HepG2 (cell line): ENCODE results near the gene RCBTB1. TPM values are rescaled to one million over a fixed set of nuclear protein-coding genes. Genes with fewer than 3 reads are reported as not detected.

ENCODE experiments used
- ATAC-seq: fragments of 200-7000 bp; cut with Tn5 transposase; 3 replicates; pipeline ENCODE4 v1.9.1; 2020; ENCODE audit warnings: mild to moderate bottlenecking, moderate library complexity
- BruUV-seq: library from RNA; stranded (reverse); fragments of 400-500 nt; replicated peaks from 2 replicates; lab custom pipeline; 2021; lab: Mats Ljungman, UMichigan
- CTCF ChIA-PET: fragments of 300-600 bp; formaldehyde crosslinking; extraction: SDS; loops from one replicate; lab custom pipeline; 2021; ENCODE audit warnings: low total read pairs, inconsistent platforms, low intra/inter-chr PET ratio; lab: Yijun Ruan, JAX
- POLR2A ChIA-PET: fragments of 350-600 bp; sonication (Branson Sonifier 250); formaldehyde crosslinking; loops from one replicate; lab custom pipeline; 2020; ENCODE audit warnings: antibody characterized with exemption, inconsistent platforms; lab: Yijun Ruan, JAX
- DNase-seq: peaks from one replicate; pipeline ENCODE4 v3.0.0-alpha.2; 2015; ENCODE audit warnings: low spot score
- FAIRE-seq: peaks from 3 replicates; lab custom pipeline; 2011; peaks lifted over from hg19 to GRCh38; lab: Jason Lieb, UNC
- H2AFZ ChIP-seq: one replicate; pipeline ENCODE4 v1.6.1; 2011; ENCODE audit warnings: low read length, inconsistent platforms
- H3K27ac ChIP-seq: fragments of 300-600 bp; 3 replicates; pipeline ENCODE4 v1.8.0; 2011; ENCODE audit warnings: mixed run types, mild to moderate bottlenecking, mixed read lengths, low read length, inconsistent platforms; ENCODE audit not compliant: insufficient read depth; ENCODE audit errors: extremely low read length
- H3K27me3 ChIP-seq, 2 experiments: fragments of 200-600 bp in 1 of 2; 2 replicates in 1 of 2; 3 replicates in 1 of 2; pipeline versions ENCODE4 v1.6.0 to v1.8.0; 2011; ENCODE audit warnings: low read length in 2 of 2, mild to moderate bottlenecking in 2 of 2, moderate library complexity in 2 of 2, inconsistent platforms in 1 of 2; ENCODE audit not compliant: insufficient read depth in 2 of 2, control insufficient read depth in 1 of 2
- H3K36me3 ChIP-seq, 2 experiments: fragments of 200-600 bp in 1 of 2; replicated peaks in 1 of 2; 2 replicates in 1 of 2; 3 replicates in 1 of 2; pipeline versions ENCODE4 v1.5.1 to v1.8.0; 2011; ENCODE audit warnings: low read length in 2 of 2, inconsistent platforms in 1 of 2; ENCODE audit not compliant: insufficient read depth in 2 of 2, control insufficient read depth in 1 of 2
- H3K4me1 ChIP-seq: 2 replicates; pipeline ENCODE4 v1.5.1; 2012; ENCODE audit warnings: low read length, inconsistent platforms; ENCODE audit not compliant: insufficient read depth
- H3K4me2 ChIP-seq: 2 replicates; pipeline ENCODE4 v1.6.0; 2011; ENCODE audit warnings: low read depth, low read length, inconsistent platforms
- H3K4me3 ChIP-seq, 3 experiments: fragments of 200-600 bp in 1 of 3; sonication (generic), shearing (Covaris generic) in 1 of 3; replicated peaks in 1 of 3; 2 replicates each; pipeline ENCODE4 v1.5.1; 2011 to 2016; ENCODE audit warnings: low read length in 3 of 3, inconsistent platforms in 2 of 3, low read depth in 2 of 3, mild to moderate bottlenecking in 2 of 3, control low read depth in 1 of 3, mixed read lengths in 1 of 3; ENCODE audit not compliant: insufficient read depth in 1 of 3
- H3K79me2 ChIP-seq: one replicate; pipeline ENCODE4 v1.6.1; 2011; ENCODE audit warnings: low read length, inconsistent platforms; ENCODE audit not compliant: insufficient read depth
- H3K9ac ChIP-seq: 2 replicates; pipeline ENCODE4 v1.6.0; 2011; ENCODE audit warnings: mild to moderate bottlenecking, low read depth, low read length, inconsistent platforms; ENCODE audit not compliant: insufficient read depth
- H3K9me3 ChIP-seq: 2 replicates; pipeline ENCODE4 v1.5.1; 2012; ENCODE audit warnings: mild to moderate bottlenecking, low read length
- H4K20me1 ChIP-seq: 2 replicates; pipeline ENCODE4 v1.6.0; 2011; ENCODE audit warnings: inconsistent platforms, mild to moderate bottlenecking, low read length, moderate library complexity; ENCODE audit not compliant: insufficient read depth
- HMGXB3 ChIP-seq: sonication (generic); formaldehyde crosslinking; IDR thresholded peaks from 2 replicates; pipeline ENCODE4 v1.4.0; 2020; ENCODE audit warnings: missing genetic modification reagents, borderline replicate concordance
- MBD4 ChIP-seq: IDR thresholded peaks from 2 replicates; pipeline ENCODE4 v1.6.1; 2012; ENCODE audit warnings: low read length, inconsistent platforms, borderline replicate concordance
- RFX5 ChIP-seq: IDR thresholded peaks from 2 replicates; pipeline ENCODE4 v1.6.1; 2011; ENCODE audit warnings: low read depth, low read length, improper control_type of control experiment
- TERF1 ChIP-seq: sonication (generic); formaldehyde crosslinking; IDR thresholded peaks from 2 replicates; pipeline ENCODE4 v1.8.0; 2022; ENCODE audit warnings: mild to moderate bottlenecking, missing genetic modification reagents, moderate library complexity
- ZBTB49 ChIP-seq: sonication (generic); formaldehyde crosslinking; IDR thresholded peaks from 2 replicates; pipeline ENCODE4 v1.4.0; 2020; ENCODE audit warnings: missing genetic modification reagents, borderline replicate concordance
- WGBS: methylation state at CpG from one replicate; pipeline ENCODE4 v1.1.6; 2017; ENCODE audit warnings: low lambda C conversion rate; 5-methylcytosine and 5-hydroxymethylcytosine counted together
- in situ Hi-C: cut with HindIII; loops from 2 replicates; pipeline ENCODE4 v1.10.0; 2017; ENCODE audit warnings: low pct_unique_long_range_greater_than_20kb; ENCODE audit not compliant: extremely low pct_ligation_motif_present
- intact Hi-C: fragments of 100-400 bp; cut with micrococcal nuclease; formaldehyde crosslinking; loops from one replicate; pipeline ENCODE4 v1.10.0; 2022; ENCODE audit not compliant: unreplicated experiment
- polyA plus RNA-seq, 8 experiments: library from polyadenylated mRNA; depleted of rRNA in 3 of 8; stranded (reverse) in 7 of 8; unstranded in 1 of 8; fragments of >200 nt; fragmentation: Illumina TruSeq in 4 of 8; extraction: Trizol in 4 of 8; gene quantifications; 2 replicates each; pipeline versions ENCODE4 v1.2.1 to v1.2.3, GENCODE V29; 2011 to 2016; ENCODE audit warnings: low read depth in 4 of 8, missing spikeins in 1 of 8, mixed read lengths in 1 of 8; ENCODE audit not compliant: insufficient read depth in 1 of 8
- total RNA-seq, 5 experiments: library from RNA; depleted of rRNA; stranded (reverse); fragments of >200 nt; fragmentation: Illumina TruSeq; extraction: Trizol; gene quantifications; 2 replicates each; pipeline ENCODE4 v1.2.3, GENCODE V29; 2016; ENCODE audit warnings: low read depth in 1 of 5

Gene RCBTB1
- total and polyA plus RNA-seq, 2 of the 13 experiments (the other 11 are each of a cell fraction or from before 2014, with no cell fraction given): 13.4 to 21.6 TPM

- no TSS peak for BruUV-seq
- no peaks in the 10 kb centered on the region for H3K4me1 ChIP-seq
- no peak overlapping the region for H3K27ac ChIP-seq
- WGBS: 95% methylated on average over 5 of the region's 5 CpGs
- no peaks in the 10 kb centered on the region for H3K27me3 ChIP-seq
- in situ Hi-C loops: no loop called here
- intact Hi-C loops: no loop called here
- no peak for ATAC-seq
- H2AFZ ChIP-seq: no peak overlapping the region
- no peak for FAIRE-seq
- no peaks in the 10 kb centered on the region for H3K79me2 ChIP-seq
- H4K20me1 ChIP-seq: no peaks in the 10 kb centered on the region
- ChIA-PET POLR2A (no interaction called here), CTCF (no interaction called here)
- no peak for DNase-seq
- no peak overlapping the region for H3K4me2 ChIP-seq
- peaks cover 2 to 9% of the 10 kb centered on the region in 2 experiments; a peak in 3 of 5 replicates for H3K36me3 ChIP-seq
- no peak overlapping the region for H3K9ac ChIP-seq
- TF ChIP-seq ZBTB49 (no peak), MBD4 (no peak), HMGXB3 (CRISPR knock-in tag) (no peak), TERF1 (no peak), RFX5 (no peak)
- TF ChIP-seq, all 625 proteins: peak for 0
- H3K9me3 ChIP-seq: no peaks in the 10 kb centered on the region
- no peak overlapping the region for H3K4me3 ChIP-seq
These were observed 60.4 kb downstream of the RCBTB1 start for GRCh38 chr13:49524740-49525501.
